Calu3 (cell line): ENCODE results near the gene TMEM204. TPM values are rescaled to one million over a fixed set of nuclear protein-coding genes. Genes with fewer than 3 reads are reported as not detected.

Experiments
- BruUV-seq: library from RNA; stranded (reverse); fragments of 400-500 nt; replicated peaks from 2 replicates; lab custom pipeline; 2021; lab: Mats Ljungman, UMichigan
- CTCF ChIA-PET: fragments of 300-600 bp; sonication (Branson Sonifier 250); formaldehyde crosslinking; loops from one replicate; lab custom pipeline; 2022; ENCODE audit warnings: antibody characterized with exemption; lab: Charles Lee
- DNase-seq: peaks from one replicate; pipeline ENCODE4 v3.0.0; 2022
- H3K27ac Mint-ChIP-seq: one replicate; pipeline ENCODE4 v1.8.0; 2022; ENCODE audit warnings: mixed read lengths; ENCODE audit not compliant: unreplicated experiment
- H3K27me3 Mint-ChIP-seq: one replicate; pipeline ENCODE4 v1.8.0; 2022; ENCODE audit warnings: mixed read lengths; ENCODE audit not compliant: unreplicated experiment
- H3K36me3 Mint-ChIP-seq: one replicate; pipeline ENCODE4 v1.8.0; 2022; ENCODE audit warnings: mild to moderate bottlenecking, moderate library complexity, mixed read lengths; ENCODE audit not compliant: insufficient read depth, unreplicated experiment
- H3K4me1 Mint-ChIP-seq: one replicate; pipeline ENCODE4 v1.8.0; 2022; ENCODE audit warnings: mild to moderate bottlenecking, low read depth, mixed read lengths; ENCODE audit not compliant: unreplicated experiment
- H3K4me3 Mint-ChIP-seq: one replicate; pipeline ENCODE4 v1.8.0; 2022; ENCODE audit warnings: mild to moderate bottlenecking, low read depth, moderate library complexity, mixed read lengths; ENCODE audit not compliant: unreplicated experiment
- H3K9me3 Mint-ChIP-seq: one replicate; pipeline ENCODE4 v1.8.0; 2022; ENCODE audit warnings: low read depth, mixed read lengths; ENCODE audit not compliant: unreplicated experiment
- CTCF ChIP-seq: fragments of 200-600 bp; IDR thresholded peaks from one replicate; pipeline ENCODE4 v1.8.0; 2022; ENCODE audit warnings: antibody characterized with exemption; ENCODE audit not compliant: unreplicated experiment
- intact Hi-C: fragments of 100-400 bp; cut with micrococcal nuclease; formaldehyde crosslinking; loops from one replicate; pipeline ENCODE4 v1.10.0; 2022; ENCODE audit not compliant: unreplicated experiment
- total RNA-seq: library from RNA; stranded (reverse); gene quantifications from 2 replicates; pipeline ENCODE4 v1.2.3, GENCODE V29; 2022

The TMEM204 gene
- total RNA-seq, 1 experiment from 2014 or later: not detected

- Mint-ChIP-seq H3K4me3 (no peak overlapping the region), H3K27me3 (no peaks in the 10 kb centered on the region)
- no peak for DNase-seq
Observed at GRCh38 chr16:1580956-1581355, 47.5 kb downstream of the TMEM204 start.

GRCh38 chr16:1581804-1582203, 48.3 kb downstream of the TMEM204 start:
- TF ChIP-seq CTCF: no peak
- no peaks in the 10 kb centered on the region for H3K27me3 Mint-ChIP-seq
- DNase-seq: no peak
- H3K36me3 Mint-ChIP-seq: peaks cover 11% of the 10 kb centered on the region
- BruUV-seq: no TSS peak
- H3K9me3 Mint-ChIP-seq: no peaks in the 10 kb centered on the region
- H3K4me3 Mint-ChIP-seq: no peak overlapping the region
- intact Hi-C loops: no loop called here
- CTCF ChIA-PET: no interaction called here
- H3K4me1 Mint-ChIP-seq: no peaks in the 10 kb centered on the region
- H3K27ac Mint-ChIP-seq: no peak overlapping the region

More at GRCh38 chr16:1580956-1581355, 47.5 kb downstream of the TMEM204 start:
- CTCF ChIA-PET: no interaction called here
- Mint-ChIP-seq H3K27ac (no peak overlapping the region), H3K4me1 (no peaks in the 10 kb centered on the region), H3K36me3 (peaks cover 9% of the 10 kb centered on the region), H3K9me3 (no peaks in the 10 kb centered on the region)
- no peak for TF ChIP-seq CTCF
- intact Hi-C loops: no loop called here
- no TSS peak for BruUV-seq

DNA sequence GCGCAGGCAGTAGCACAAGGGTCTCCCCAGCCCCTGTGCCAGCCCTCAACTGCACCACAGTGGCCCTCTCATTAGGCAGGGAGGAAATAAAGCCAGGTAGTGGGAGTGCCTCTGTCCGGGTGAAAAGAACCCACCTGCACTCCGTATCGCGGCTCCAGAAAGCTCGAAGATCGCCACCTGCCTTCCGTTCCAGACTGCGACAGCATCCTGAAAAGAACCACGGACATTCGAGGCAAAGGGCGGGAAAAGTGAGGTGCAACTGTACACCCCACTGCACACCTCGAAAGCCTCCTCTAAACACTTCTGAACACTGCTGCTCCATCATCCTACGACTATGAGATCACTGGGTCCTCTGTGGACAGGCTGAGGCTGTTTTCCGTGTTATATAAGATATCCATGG, 49.7 kb downstream of the TMEM204 start:
- Mint-ChIP-seq H3K36me3 (peaks cover 18% of the 10 kb centered on the region), H3K27me3 (no peaks in the 10 kb centered on the region), H3K27ac (no peak overlapping the region), H3K4me3 (no peak overlapping the region), H3K4me1 (no peaks in the 10 kb centered on the region), H3K9me3 (no peaks in the 10 kb centered on the region)
- intact Hi-C loops: no loop called here
- no peak for TF ChIP-seq CTCF
- BruUV-seq: no TSS peak
- no peak for DNase-seq
- CTCF ChIA-PET: no interaction called here

DNA sequence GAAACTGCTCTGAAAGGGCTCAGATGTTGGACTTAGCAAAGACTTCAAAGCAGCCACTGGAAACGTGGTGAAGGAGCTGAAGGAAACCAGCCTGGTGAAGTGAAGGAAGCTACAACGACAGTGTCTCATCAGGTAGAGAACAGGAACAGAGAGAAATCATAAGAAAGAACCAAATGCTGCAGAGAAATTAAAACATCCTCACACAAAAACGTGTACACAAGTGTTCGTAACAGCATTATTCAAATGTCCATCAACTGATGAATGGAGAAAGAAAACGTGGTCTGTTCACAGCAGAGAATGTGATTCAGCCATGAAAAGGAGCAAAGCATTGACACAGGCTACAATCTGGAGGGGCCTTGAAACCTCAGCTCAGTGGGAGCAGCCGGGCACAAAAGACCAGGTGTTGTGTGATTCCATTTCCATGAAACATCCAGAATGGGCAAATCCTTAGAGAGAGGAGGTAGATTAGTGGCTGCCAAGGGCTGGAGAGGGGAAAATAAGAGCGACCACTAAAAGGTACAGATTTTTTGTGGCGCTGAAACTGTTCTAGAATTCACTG, 51.5 kb downstream of the TMEM204 start:
- peaks cover 18% of the 10 kb centered on the region for H3K36me3 Mint-ChIP-seq
- CTCF ChIA-PET: interaction anchor here (0.9 kb wide), 1 partner anchor 18 kb away, joined by 3 read pairs; no protein-coding TSS in a partner anchor
- TF ChIP-seq CTCF: no peak
- no peaks in the 10 kb centered on the region for H3K9me3 Mint-ChIP-seq
- intact Hi-C loops: no loop called here
- no TSS peak for BruUV-seq
- H3K4me3 Mint-ChIP-seq: no peak overlapping the region
- DNase-seq: no peak
- no peaks in the 10 kb centered on the region for H3K27me3 Mint-ChIP-seq
- no peak overlapping the region for H3K27ac Mint-ChIP-seq
- no peaks in the 10 kb centered on the region for H3K4me1 Mint-ChIP-seq
